ENCODE measurements around the gene ERFL.
"Not testable (repeated sequence)": the region's sequence is repeated elsewhere in the genome, so short reads cannot be mapped to it uniquely, and the experiment has no call there.

The ERFL gene

GRCh38 chr19:41918653-41919244, 9.5 kb downstream of the ERFL start:
- H3K4me3 ChIP-seq (ENCODE audit: control insufficient read depth, low read depth, low read length): no peak overlapping the region
- no peak for DNase-seq (ENCODE audit: low read depth)
- TF ChIP-seq CTCF (conservative IDR thresholded peaks at IDR 0.05; ENCODE audit: control insufficient read depth, insufficient read depth, low read depth, low read length): no peak

DNA sequence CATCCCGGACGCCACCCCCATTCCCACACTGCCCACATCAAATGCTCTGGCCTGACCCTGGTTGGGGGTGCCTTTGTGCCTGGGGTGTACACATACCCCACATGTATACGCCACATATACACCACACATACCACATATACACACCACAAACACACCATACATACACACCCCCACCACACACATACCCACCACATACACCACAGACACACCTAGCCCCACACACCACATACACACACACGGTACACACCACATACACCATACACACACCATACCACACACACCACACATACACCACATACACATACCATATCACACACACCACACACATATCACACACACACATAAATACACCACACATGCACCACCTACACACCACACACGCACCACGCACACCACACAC, 10.2 kb downstream of the ERFL start:
- H3K4me3 ChIP-seq (ENCODE audit: control insufficient read depth, low read depth, low read length): no peak overlapping the region
- TF ChIP-seq CTCF (conservative IDR thresholded peaks at IDR 0.05; ENCODE audit: control insufficient read depth, insufficient read depth, low read depth, low read length): no peak
- DNase-seq (ENCODE audit: low read depth): no peak

DNA sequence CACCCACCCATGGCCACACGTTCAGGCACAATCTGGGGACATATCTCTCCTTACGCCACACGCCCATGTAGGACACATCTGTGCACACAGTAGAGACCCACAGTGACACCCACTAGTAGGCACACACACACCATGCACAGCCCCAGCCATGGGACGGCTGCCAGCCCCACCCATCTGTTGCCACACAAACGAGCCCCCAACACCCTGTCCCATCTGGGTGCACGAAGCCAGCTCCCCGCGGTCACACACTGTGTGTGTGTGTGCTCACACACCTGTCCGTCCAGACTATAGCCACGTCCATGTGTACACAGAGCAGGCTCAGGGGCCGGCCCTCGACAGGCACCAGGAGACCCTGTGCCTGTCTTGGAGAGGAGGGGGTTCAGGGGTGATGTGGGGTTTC, 10.6 kb downstream of the ERFL start:
- no peak for TF ChIP-seq CTCF (conservative IDR thresholded peaks at IDR 0.05; ENCODE audit: control insufficient read depth, insufficient read depth, low read depth, low read length)
- no peak for DNase-seq (ENCODE audit: low read depth)
- no peak overlapping the region for H3K4me3 ChIP-seq (ENCODE audit: control insufficient read depth, low read depth, low read length)

DNA sequence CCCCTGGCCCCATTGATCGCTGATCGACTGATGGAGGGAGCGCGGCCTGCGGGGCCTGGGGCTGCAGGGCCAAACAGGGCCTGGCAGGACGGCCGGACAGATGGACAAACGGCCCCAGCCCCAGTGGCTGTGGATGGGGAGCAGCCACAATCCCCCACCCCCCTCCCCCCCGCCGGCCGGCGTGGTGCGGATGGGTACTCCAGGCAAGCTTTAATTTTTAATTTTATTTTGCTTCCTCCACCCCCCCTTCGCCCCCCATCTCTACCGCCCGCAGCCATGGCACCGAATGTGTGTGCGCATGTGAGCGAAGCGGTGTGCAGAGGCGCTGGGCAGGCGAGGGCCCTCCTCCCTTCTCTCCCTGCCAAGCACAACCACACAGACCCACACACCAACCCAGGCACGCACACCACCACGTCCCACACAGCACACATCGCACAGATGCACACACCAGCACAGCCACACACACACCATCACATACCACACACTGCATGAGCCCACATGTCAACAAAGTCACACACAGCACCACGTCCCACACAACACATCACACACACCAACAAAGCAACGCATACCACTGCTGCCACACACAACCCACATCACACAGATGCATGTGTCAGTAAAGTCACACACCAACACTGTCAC, 12.4 kb downstream of the ERFL start:
- no peak for TF ChIP-seq CTCF (conservative IDR thresholded peaks at IDR 0.05; ENCODE audit: control insufficient read depth, insufficient read depth, low read depth, low read length)
- DNase-seq (ENCODE audit: low read depth): no peak
- no peak overlapping the region for H3K4me3 ChIP-seq (ENCODE audit: control insufficient read depth, low read depth, low read length)

- TF ChIP-seq CTCF (conservative IDR thresholded peaks at IDR 0.05; ENCODE audit: control insufficient read depth, insufficient read depth, low read depth, low read length): no peak
- no peak overlapping the region for H3K4me3 ChIP-seq (ENCODE audit: control insufficient read depth, low read depth, low read length)
These were observed 13.1 kb downstream of the ERFL start for GRCh38 chr19:41915021-41915775.

GRCh38 chr19:41914424-41914834, 13.8 kb downstream of the ERFL start:
- DNase-seq (ENCODE audit: low read depth); H3K4me3 ChIP-seq (ENCODE audit: control insufficient read depth, low read depth, low read length): not testable (repeated sequence)

More at GRCh38 chr19:41915021-41915775, 13.1 kb downstream of the ERFL start:
- no peak for DNase-seq (ENCODE audit: low read depth)

Measured in fibroblast of mammary gland (primary cell).